ENCODE measurements around the gene FRMD4A.

DNA sequence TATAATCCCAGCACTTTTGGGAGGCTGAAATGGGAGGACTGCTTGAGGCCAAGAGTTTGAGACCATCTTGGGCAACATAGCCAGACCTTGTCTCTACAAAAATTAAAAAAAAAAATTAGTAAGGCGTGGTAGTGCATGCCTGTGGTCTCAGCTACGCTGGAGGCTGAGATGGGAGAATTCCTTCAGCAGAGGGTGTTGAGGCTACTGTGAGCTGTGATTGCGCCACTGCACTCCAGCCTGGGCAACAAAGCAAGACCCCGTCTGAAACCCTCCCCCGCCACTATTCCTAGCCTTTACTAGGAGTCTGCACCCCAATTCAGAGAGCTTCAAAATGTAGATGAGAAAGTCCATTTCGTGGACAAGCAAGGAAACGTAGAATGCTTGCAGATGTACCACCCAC lies 648.8 kb downstream of the FRMD4A start:
- TF ChIP-seq POLR2AphosphoS5 (IDR thresholded peaks at IDR 0.05) (no peak), POLR2A (IDR thresholded peaks at IDR 0.05) (no peak), CTCF (IDR thresholded peaks at IDR 0.05) (no peak)

Data from stomach (tissue), 4 donors.